B cell (primary cell): ENCODE measurements around the gene PITHD1. TPM values are rescaled to one million over a fixed set of nuclear protein-coding genes. Genes with fewer than 3 reads are reported as not detected.

Experiments
- ATAC-seq: fragments of 200-7000 bp; cut with Tn5 transposase; one replicate; pipeline ENCODE4 v1.10.0; 2021; ENCODE audit warnings: low read depth, mild to moderate bottlenecking, moderate number of reproducible peaks, moderate library complexity
- CTCF ChIA-PET: fragments of 350-600 bp; sonication (Branson Sonifier 250); formaldehyde crosslinking; loops from one replicate; lab custom pipeline; 2021; ENCODE audit warnings: antibody characterized with exemption, inconsistent platforms; lab: Charles Lee
- POLR2A ChIA-PET: fragments of 350-600 bp; sonication (Branson Sonifier 250); formaldehyde crosslinking; loops from one replicate; lab custom pipeline; 2021; ENCODE audit warnings: antibody characterized with exemption; lab: Charles Lee
- DNase-seq: peaks from one replicate; pipeline ENCODE4 v3.0.0; 2013
- H2AFZ ChIP-seq: 2 replicates; pipeline ENCODE4 v1.6.1; 2012; ENCODE audit warnings: mild to moderate bottlenecking, low read depth, low read length; ENCODE audit not compliant: insufficient read depth, poor library complexity, severe bottlenecking
- H3K27ac ChIP-seq, 2 donors: 1 replicate in 1 of 2; 2 replicates in 1 of 2; pipeline ENCODE4 v1.5.1; 2012 to 2013; ENCODE audit warnings: low read length in 2 of 2, mild to moderate bottlenecking in 2 of 2, moderate library complexity in 1 of 2
- H3K27me3 ChIP-seq, 4 experiments: fragments of 200-600 bp in 1 of 4; sonication (generic) in 1 of 4; replicated peaks in 1 of 4; 1 replicate in 2 of 4; 2 replicates in 2 of 4; pipeline versions ENCODE4 v1.6.1 to v1.7.0; 2013 to 2016; ENCODE audit warnings: low read length in 3 of 4, mild to moderate bottlenecking in 2 of 4, mixed read lengths in 1 of 4, moderate library complexity in 1 of 4; ENCODE audit not compliant: insufficient read depth in 4 of 4, control insufficient read depth in 3 of 4; ENCODE audit errors: control extremely low read depth in 1 of 4
- H3K36me3 ChIP-seq, 2 experiments: replicated peaks in 1 of 2; 1 replicate in 1 of 2; 2 replicates in 1 of 2; pipeline versions ENCODE4 v1.6.1 to v1.7.1; 2013; ENCODE audit warnings: low read length in 1 of 2; ENCODE audit not compliant: insufficient read depth in 2 of 2, control insufficient read depth in 1 of 2; ENCODE audit errors: control extremely low read depth in 1 of 2, extremely low read depth in 1 of 2
- H3K4me1 ChIP-seq, 2 donors: fragments of 200-600 bp in 1 of 2; sonication (generic) in 1 of 2; 1 replicate in 1 of 2; 2 replicates in 1 of 2; pipeline versions ENCODE4 v1.5.1 to v1.6.1; 2013 to 2017; ENCODE audit warnings: low read length in 2 of 2; ENCODE audit not compliant: control insufficient read depth in 2 of 2, insufficient read depth in 2 of 2
- H3K4me2 ChIP-seq: replicated peaks from 2 replicates; pipeline ENCODE3; 2012; ENCODE audit warnings: mild to moderate bottlenecking, low read depth, low read length; ENCODE audit not compliant: poor library complexity, severe bottlenecking
- H3K4me3 ChIP-seq, 5 experiments: fragments of 200-600 bp in 1 of 5; sonication (generic) in 1 of 5; 1 replicate in 3 of 5; 2 replicates in 2 of 5; pipeline versions ENCODE4 v1.5.1 to v1.7.0; 2011 to 2016; ENCODE audit warnings: low read length in 4 of 5, mild to moderate bottlenecking in 4 of 5, low read depth in 2 of 5, control low read depth in 1 of 5, moderate library complexity in 1 of 5; ENCODE audit not compliant: insufficient read depth in 1 of 5; ENCODE audit errors: control extremely low read depth in 1 of 5, extremely low read depth in 1 of 5
- H3K79me2 ChIP-seq: fragments of 200-600 bp; sonication (generic); one replicate; pipeline ENCODE4 v1.6.0; 2016; ENCODE audit warnings: low read length; ENCODE audit not compliant: control insufficient read depth, insufficient read depth
- H3K9ac ChIP-seq: fragments of 200-600 bp; sonication (generic); 2 replicates; pipeline ENCODE4 v1.6.1; 2017; ENCODE audit warnings: mild to moderate bottlenecking, low read length, moderate library complexity
- H3K9me3 ChIP-seq, 3 donors: one replicate each; pipeline versions ENCODE4 v1.6.1 to v1.7.1; 2013; ENCODE audit warnings: low read length in 2 of 3; ENCODE audit not compliant: control insufficient read depth in 2 of 3, insufficient read depth in 1 of 3; ENCODE audit errors: control extremely low read depth in 1 of 3
- H4K20me1 ChIP-seq: 2 replicates; pipeline ENCODE4 v1.6.0; 2012; ENCODE audit warnings: mild to moderate bottlenecking, low read length; ENCODE audit not compliant: insufficient read depth, control insufficient read depth, poor library complexity, severe bottlenecking
- H3K27ac Mint-ChIP-seq: one replicate; pipeline ENCODE4 v1.8.0; 2021; ENCODE audit warnings: mixed read lengths
- H3K27me3 Mint-ChIP-seq: one replicate; pipeline ENCODE4 v1.8.0; 2021; ENCODE audit warnings: mixed read lengths
- H3K4me1 Mint-ChIP-seq: one replicate; pipeline ENCODE4 v1.8.0; 2021; ENCODE audit warnings: mixed read lengths
- H3K4me3 Mint-ChIP-seq: one replicate; pipeline ENCODE4 v1.8.0; 2021; ENCODE audit warnings: mixed read lengths
- H3K9me3 Mint-ChIP-seq: one replicate; pipeline ENCODE4 v1.8.0; 2022; ENCODE audit warnings: mixed read lengths; ENCODE audit not compliant: insufficient read depth
- EZH2 ChIP-seq: IDR thresholded peaks from 2 replicates; pipeline ENCODE4 v1.6.1; 2012; ENCODE audit warnings: borderline replicate concordance, low read depth, mild to moderate bottlenecking, moderate library complexity, low read length; ENCODE audit not compliant: insufficient read depth, poor library complexity, severe bottlenecking
- WGBS: methylation state at CpG from one replicate; pipeline ENCODE4 v1.1.5; 2013; ENCODE audit warnings: missing lambda C conversion rate; ENCODE audit not compliant: insufficient coverage; 5-methylcytosine and 5-hydroxymethylcytosine counted together
- intact Hi-C: fragments of 100-400 bp; cut with micrococcal nuclease; formaldehyde crosslinking; loops from one replicate; pipeline ENCODE4 v1.10.0; 2022
- polyA plus RNA-seq: library from polyadenylated mRNA; depleted of rRNA; stranded (reverse); fragments of >200 nt; gene quantifications from 2 replicates; pipeline ENCODE4 v1.2.3, GENCODE V29; 2012
- total RNA-seq, 2 donors: library from RNA; stranded (reverse); fragments of 120-200 nt in 1 of 2; gene quantifications; 1 replicate in 1 of 2; 2 replicates in 1 of 2; pipeline versions ENCODE4 v1.2.3 to v1.2.4, GENCODE V29; 2013 to 2022
- TF ChIP-seq, protein P1 (sequence below): fragments of 200-600 bp; IDR thresholded peaks from one replicate; pipeline ENCODE4 v1.8.0; 2022; ENCODE audit warnings: antibody characterized with exemption, mild to moderate bottlenecking

Gene PITHD1
- total and polyA plus RNA-seq, 2 donors (not counting 1 experiment from before 2014, with no cell fraction given) = 32.4 to 62.2 TPM

DNA sequence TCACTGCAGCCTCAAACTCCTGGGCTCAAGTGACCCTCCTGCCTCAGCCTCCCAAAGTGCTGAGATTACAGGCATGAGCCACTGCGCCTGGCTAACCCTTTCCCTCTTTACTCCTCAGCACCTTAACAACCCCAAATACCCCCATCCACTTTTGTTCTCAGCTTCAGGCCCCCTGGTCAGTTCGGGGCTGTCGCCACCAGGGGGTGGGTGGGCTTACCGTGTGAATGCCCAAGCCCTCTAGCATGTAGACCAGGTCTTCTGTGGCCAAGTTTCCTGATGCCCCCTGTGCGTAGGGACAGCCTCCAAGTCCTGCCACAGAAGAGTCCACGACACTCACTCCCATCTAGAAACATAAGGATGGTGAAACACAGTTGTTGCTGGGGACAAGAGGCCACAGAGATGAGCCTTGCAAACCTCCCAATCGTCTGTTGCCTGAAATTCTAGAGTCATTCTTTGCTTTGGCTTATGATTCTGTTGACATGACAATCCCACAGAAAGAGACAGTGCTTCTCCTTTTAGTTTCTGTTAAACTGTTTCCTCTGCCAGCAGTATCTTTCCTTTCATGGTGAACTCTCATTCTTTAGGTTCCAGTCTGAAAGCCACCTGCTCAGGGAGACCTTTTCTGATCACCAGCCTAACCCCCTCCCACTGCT lies 26.1 kb downstream of the PITHD1 start:
- WGBS = 86% methylated on average over 4 of the region's 7 CpGs

DNA sequence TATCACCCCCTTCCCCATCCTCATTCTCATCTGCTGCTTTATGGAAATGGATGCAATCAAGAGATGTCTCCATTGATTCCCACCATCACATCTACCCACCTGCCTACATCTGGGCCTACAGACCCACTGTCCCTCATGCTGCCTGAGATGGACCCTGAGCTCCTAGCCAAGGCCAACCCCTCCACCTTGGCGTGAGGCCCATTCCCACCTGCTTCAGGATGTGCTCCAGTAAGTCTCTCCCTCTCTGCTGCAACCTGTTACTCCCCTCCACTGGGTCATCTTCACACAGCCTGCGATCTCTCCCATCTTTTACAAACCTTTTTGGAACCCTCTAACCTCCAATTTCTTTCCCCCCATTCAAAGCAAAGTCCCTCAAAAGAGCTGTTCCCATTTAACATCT lies 26.8 kb downstream of the PITHD1 start:
- CTCF ChIA-PET = interaction anchor here (1.0 to 1.6 kb wide), 2 partner anchors 112 to 223 kb away, joined by 4 to 8 read pairs; no protein-coding TSS in a partner anchor
- Mint-ChIP-seq H3K4me1 (peaks cover 17% of the 10 kb centered on the region), H3K4me3 (no peak overlapping the region), H3K9me3 (no peaks in the 10 kb centered on the region), H3K27me3 (no peaks in the 10 kb centered on the region), H3K27ac (no peak overlapping the region)
- Histone ChIP-seq H3K9ac (no peak overlapping the region), H3K9me3 (peaks cover 0 to 3% (median 0%) of the 10 kb centered on the region in 3 donors), H3K4me2 (no peak overlapping the region), H3K4me3 (no peak overlapping the region), H2AFZ (no peak overlapping the region), H3K4me1 (peaks cover 12 to 17% of the 10 kb centered on the region in 2 donors), H3K79me2 (peaks cover 2% of the 10 kb centered on the region), H3K36me3 (peaks cover 2 to 18% of the 10 kb centered on the region in 2 experiments), H4K20me1 (no peaks in the 10 kb centered on the region), H3K27ac (no peak overlapping the region), H3K27me3 (no peaks in the 10 kb centered on the region)
- no peak for TF ChIP-seq EZH2
- TF ChIP-seq, protein P1, sequence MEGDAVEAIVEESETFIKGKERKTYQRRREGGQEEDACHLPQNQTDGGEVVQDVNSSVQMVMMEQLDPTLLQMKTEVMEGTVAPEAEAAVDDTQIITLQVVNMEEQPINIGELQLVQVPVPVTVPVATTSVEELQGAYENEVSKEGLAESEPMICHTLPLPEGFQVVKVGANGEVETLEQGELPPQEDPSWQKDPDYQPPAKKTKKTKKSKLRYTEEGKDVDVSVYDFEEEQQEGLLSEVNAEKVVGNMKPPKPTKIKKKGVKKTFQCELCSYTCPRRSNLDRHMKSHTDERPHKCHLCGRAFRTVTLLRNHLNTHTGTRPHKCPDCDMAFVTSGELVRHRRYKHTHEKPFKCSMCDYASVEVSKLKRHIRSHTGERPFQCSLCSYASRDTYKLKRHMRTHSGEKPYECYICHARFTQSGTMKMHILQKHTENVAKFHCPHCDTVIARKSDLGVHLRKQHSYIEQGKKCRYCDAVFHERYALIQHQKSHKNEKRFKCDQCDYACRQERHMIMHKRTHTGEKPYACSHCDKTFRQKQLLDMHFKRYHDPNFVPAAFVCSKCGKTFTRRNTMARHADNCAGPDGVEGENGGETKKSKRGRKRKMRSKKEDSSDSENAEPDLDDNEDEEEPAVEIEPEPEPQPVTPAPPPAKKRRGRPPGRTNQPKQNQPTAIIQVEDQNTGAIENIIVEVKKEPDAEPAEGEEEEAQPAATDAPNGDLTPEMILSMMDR = no peak
- POLR2A ChIA-PET = no interaction called here
- intact Hi-C loops = no loop called here
- no peak for DNase-seq
- 100% methylated on average over 2 of the region's 2 CpGs for WGBS
- ATAC-seq = no peak

More for the DNA sequence above, 26.1 kb downstream of the PITHD1 start:
- Histone ChIP-seq H3K4me2 (no peak overlapping the region), H3K27ac (no peak overlapping the region), H2AFZ (no peak overlapping the region), H3K36me3 (peaks cover 2 to 18% of the 10 kb centered on the region in 2 experiments), H3K79me2 (peaks cover 4% of the 10 kb centered on the region), H3K27me3 (no peaks in the 10 kb centered on the region), H3K9me3 (peaks cover 0 to 3% (median 0%) of the 10 kb centered on the region in 3 donors), H4K20me1 (no peaks in the 10 kb centered on the region), H3K9ac (no peak overlapping the region), H3K4me3 (no peak overlapping the region), H3K4me1 (peaks cover 13 to 17% of the 10 kb centered on the region in 2 donors)
- Mint-ChIP-seq H3K4me3 (no peak overlapping the region), H3K9me3 (no peaks in the 10 kb centered on the region), H3K27me3 (no peaks in the 10 kb centered on the region), H3K4me1 (peaks cover 15% of the 10 kb centered on the region), H3K27ac (no peak overlapping the region)
- ATAC-seq = no peak
- ChIA-PET POLR2A (no interaction called here), CTCF (interaction anchor here (2.8 kb wide), 1 partner anchor 113 kb away, joined by 10 read pairs; no protein-coding TSS in a partner anchor)
- no peak for TF ChIP-seq EZH2
- TF ChIP-seq, protein P1 = no peak
- intact Hi-C loops = no loop called here
- DNase-seq = no peak
